HS-27A (cell line): ENCODE results near the gene OR52K2.
"Not testable (repeated sequence)": the region's sequence is repeated elsewhere in the genome, so short reads cannot be mapped to it uniquely, and the experiment has no call there.

Source experiments
- DNase-seq: peaks from one replicate; pipeline ENCODE4 v3.0.0-alpha.2; 2012; ENCODE audit warnings: low read depth, missing footprints

The OR52K2 gene

DNA sequence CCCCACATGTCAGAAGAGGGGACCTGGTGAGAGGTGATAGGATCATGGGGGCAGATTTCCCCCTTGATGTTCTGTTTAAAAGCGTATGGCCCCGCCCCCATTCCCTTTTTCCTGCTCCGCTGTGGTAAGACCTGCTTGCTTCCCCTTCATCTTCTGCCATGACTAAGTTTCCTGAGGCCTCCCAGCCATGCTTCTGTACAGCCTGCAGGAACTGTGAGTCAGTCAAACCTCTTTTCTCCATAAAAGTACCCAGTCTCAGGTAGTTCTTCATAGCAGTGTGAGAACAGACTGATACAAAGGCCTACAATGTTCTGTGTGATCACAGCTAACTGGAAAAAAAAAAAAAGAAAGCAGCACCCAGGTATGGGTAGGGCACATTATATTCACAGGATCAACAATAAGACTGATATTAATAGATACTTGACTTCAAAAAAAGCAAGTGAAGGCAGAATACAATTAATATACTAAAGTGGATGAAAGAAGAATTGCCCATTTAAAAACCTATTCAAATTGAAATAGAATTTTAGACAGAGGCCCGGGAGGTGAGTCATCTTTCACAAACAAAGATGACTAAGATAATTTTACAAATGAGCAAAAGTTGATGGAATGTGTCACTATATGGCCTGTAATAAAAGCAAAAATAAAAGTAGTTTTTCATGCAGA lies 31.6 kb downstream of the OR52K2 start:
- no peak for DNase-seq

DNA sequence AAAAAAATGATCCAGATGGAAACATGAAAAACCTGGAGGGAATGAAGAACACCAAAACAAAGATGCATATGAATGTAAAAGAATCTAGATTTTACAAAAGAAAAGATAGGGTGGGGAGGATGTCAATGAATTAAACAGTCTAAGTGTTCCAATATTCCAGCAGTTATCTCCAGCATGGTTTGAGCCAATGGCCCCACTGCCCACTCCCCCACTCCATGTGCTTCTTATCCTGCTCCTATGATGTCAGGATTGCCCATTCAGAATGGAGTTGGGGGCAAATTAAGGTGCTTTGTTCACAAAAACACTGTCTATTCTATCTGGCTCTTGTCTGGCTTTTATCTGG lies 32.1 kb downstream of the OR52K2 start:
- DNase-seq: no peak

DNA sequence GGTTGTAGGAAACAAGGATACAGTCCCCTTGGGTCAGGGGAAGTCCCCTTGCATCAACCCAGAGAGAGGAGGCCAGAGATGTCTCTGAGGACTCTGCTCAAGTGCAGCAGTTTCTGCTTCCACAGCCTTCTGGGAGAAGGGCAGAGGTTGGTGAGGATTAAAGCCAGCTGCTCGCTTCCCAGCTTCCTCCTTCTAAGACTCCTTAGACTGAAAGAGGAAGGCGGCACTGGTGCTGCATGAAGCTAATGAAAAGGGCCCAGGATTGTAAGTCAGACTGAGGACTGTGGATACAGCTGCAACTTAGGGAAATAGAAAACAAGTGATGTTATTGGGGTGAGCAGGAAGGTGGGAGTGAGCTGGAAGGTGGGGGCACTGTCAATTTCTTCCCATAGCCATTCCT lies 33.4 kb downstream of the OR52K2 start, which contains the start of gene OR52K1:
Gene OR52K1, plus strand, starts transcription at position 202 of the 400 bp plus-strand sequence. CDS start 6,255 bp downstream, outside the sequence.
- DNase-seq: no peak

DNA sequence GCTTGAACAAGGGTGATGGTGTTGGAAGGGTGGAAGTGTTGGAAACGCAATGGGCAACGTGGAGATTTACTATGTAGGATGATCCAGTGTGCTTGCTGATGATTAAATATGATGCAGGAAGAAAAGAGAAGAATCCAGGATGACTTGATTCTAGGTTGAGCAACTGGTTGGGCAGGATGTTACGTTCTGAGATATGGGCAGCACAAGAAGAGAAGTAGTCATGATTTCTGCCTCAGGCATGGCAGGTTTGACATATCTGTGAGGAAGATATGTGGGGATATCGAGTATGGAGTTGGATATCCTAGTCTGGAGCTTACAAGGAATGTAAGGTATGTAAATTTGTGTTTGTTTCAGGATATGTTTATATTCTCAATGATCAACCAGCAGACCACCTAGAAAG lies 35.2 kb downstream of the OR52K2 start:
- no peak for DNase-seq

DNA sequence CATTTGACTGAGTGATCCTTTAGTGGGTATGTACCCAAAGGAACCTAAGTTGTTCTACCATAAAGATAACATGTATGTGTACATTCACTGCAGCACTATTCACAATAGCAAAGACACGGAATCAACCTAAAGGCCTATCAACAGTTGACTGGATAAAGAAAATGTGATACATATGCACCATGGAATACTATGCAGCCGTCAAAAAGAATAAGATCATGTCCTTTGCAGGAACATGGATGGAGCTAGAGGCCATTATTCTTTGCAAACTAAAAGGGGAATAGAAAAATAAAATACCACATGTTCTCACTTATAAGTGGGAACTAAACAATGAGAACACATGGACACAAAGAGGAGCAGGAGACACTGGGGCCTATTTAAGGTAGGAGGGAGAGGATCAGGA lies 42.3 kb downstream of the OR52K2 start:
- DNase-seq: not testable (repeated sequence)

DNA sequence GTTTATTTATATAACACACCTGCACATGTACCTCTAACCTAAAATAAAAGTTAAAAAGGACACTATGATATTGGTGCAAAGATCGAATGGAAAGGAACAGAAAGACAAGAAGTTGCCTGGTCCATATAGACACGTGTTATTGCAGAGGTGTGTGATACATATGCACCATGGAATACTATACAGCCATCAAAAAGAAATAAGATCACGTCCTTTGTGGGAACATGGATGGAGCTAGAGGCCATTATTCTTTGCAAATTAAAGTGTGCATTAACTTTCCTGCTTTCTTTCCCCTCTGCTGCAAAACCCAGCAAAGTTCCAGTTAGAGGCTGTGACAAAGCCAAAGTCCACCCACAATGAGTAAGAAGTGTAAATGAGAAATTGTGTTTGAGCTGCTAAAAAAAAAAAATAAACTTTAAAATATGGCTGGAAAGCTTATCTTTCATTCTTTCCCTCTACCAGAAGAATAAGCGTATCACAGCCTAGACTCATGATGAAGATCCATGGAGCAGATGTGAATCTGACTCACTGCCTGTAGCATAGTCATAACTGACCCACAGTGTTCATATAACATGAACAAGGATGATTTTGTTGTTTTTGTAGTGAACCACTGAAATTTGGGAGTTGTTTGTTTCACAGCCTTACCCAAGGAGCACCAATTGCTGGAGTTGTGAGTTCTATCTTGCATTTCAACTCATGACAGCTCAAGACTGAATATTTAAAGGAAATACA lies 42.9 kb downstream of the OR52K2 start:
- no peak for DNase-seq

DNA sequence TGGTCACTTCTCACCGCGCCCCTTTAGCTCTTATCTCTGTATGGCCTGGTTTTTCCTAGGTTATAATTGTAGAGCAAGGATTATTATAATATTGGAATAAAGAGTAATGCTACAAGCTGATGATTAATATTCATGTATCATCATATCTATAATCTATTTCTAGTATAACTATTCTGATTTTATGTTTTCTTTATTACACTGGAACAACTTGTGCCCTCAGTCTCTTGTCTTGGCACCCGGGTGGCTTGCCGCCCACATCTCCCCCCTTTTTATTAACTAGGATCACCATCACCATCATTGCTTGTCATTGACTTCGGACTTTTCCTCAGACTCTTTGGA lies 44.4 kb downstream of the OR52K2 start:
- no peak for DNase-seq

DNA sequence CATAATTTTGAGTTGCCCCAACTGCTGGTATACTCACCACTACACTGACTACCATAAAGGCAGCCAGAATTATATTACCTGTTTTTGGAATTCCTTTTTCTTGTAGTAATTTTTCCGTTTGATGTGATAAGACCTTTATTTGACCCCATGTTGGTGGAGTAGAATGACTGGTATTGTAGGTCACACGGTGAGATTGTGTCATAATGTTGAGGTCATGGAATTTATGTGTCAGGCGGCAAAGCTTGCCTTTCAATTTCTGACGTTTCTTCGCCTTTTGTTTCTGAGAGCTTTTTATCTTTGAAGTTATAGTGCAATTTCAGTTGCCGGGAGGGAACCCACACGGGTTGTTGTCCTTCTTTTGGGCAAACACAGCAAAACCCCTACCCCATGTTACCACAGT lies 46.4 kb downstream of the OR52K2 start:
- DNase-seq: no peak

DNA sequence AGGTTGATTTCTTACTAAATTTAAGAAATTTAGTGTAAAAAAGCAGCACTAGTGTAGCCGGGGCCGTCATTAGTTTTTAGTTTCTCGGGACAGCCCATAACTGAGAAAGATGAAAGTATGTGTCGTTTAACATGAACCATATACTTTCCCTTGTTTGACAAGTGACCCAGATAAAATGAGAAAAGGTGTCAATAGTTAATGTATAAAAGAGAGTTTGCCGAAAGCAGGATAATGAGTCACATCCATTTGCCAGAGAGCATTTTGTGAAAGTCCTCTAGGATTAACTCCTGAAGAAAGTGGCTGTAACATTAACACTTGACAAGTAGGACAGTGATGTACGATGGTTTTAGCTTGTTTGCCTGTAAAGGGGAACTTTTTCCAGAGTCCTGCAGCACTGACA lies 46.9 kb downstream of the OR52K2 start:
- no peak for DNase-seq

DNA sequence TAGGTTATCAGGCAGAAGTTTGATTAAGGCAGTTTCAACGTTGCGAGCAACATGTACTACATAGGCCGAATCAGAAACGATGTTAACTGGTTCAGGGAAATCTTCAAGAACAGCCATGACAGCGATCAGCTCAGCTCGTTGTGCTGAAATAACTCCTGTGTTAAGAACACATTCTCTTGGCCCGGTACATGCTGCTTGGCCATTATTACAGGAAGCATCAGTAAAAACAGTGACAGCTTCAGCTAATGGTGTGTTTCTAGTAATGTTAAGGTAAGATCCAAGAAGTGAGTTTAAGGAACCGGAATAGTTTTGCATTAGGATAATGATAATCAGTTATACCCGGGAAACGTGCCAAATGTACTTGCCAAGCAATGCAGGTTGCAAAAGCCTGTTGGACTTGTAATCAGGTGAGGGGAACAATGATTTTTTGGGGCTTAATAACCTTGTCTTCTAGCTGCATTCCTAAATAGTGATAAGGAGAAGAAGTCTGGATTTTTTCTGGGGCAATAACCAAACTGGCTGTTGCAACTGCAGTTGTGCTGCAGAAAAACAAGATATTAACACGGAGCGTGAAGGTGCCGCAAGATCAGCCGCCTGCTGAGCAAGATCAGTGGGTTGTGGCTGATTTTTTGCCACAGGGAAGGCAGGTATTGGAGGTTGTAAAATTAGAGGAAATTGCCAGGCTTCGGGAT lies 47.6 kb downstream of the OR52K2 start:
- no peak for DNase-seq
